Stimulated activated naive B cell treated with anti-CD40 and anti-IgM and Interleukin-4, amounts not matched to agents 10 μg/mL and 1 μg/mL and 100 μg/mL, for 72 hours (primary cell): Measurements from ENCODE around the gene CD8A.

Experiments
- ATAC-seq, 2 donors: fragments of 150-1000 bp; cut with Tn5 transposase; replicated peaks; 2 replicates each; pipeline ENCODE4 v1.10.0; 2021; ENCODE audit warnings: moderate library complexity in 1 of 2
- DNase-seq: peaks from one replicate; pipeline ENCODE4 v3.0.0; 2021
- H3K27ac Mint-ChIP-seq: one replicate; pipeline ENCODE4 v1.8.0; 2022; ENCODE audit warnings: mild to moderate bottlenecking, mixed read lengths
- H3K27me3 Mint-ChIP-seq, 2 donors: one replicate each; pipeline ENCODE4 v1.8.0; 2022; ENCODE audit warnings: mixed read lengths in 2 of 2
- H3K36me3 Mint-ChIP-seq, 2 donors: one replicate each; pipeline ENCODE4 v1.8.0; 2022; ENCODE audit warnings: mixed read lengths in 2 of 2, mild to moderate bottlenecking in 1 of 2
- H3K4me1 Mint-ChIP-seq, 2 donors: one replicate each; pipeline ENCODE4 v1.8.0; 2022; ENCODE audit warnings: mixed read lengths in 2 of 2, mild to moderate bottlenecking in 1 of 2
- H3K4me3 Mint-ChIP-seq, 2 donors: one replicate each; pipeline ENCODE4 v1.8.0; 2022; ENCODE audit warnings: mild to moderate bottlenecking in 2 of 2, mixed read lengths in 2 of 2, moderate library complexity in 1 of 2
- H3K9me3 Mint-ChIP-seq, 2 donors: one replicate each; pipeline ENCODE4 v1.8.0; 2022; ENCODE audit warnings: mixed read lengths in 2 of 2, mild to moderate bottlenecking in 1 of 2

CD8A gene

DNA sequence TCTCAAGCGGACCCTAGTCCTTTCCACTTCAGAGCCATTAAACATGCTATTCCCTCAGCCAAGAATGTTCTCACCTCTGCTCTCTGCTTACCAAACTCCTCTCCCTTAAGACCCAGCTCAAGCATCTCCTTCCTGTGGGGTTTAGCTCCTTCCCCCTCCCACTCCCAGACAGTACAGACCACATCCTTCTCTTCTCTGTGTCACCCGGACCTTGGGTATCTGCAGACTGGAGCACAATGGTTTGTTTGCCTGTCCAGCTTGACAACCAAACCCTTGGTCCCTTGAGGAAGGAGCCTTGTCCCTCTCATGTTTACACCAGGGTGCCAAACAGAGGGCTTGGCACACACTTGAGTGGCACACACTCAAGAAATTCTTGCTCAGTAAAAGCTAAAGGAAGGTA lies 4.1 kb upstream of the CD8A start:
- H3K4me3 Mint-ChIP-seq: no peak overlapping the region
- peaks cover 22 to 24% of the 10 kb centered on the region in 2 donors for H3K36me3 Mint-ChIP-seq
- H3K9me3 Mint-ChIP-seq: peaks cover 19 to 28% of the 10 kb centered on the region in 2 donors
- no peak for ATAC-seq
- no peak for DNase-seq
- H3K27me3 Mint-ChIP-seq: peaks cover 65 to 67% of the 10 kb centered on the region in 2 donors
- H3K27ac Mint-ChIP-seq: no peak overlapping the region
- peaks cover 17% of the 10 kb centered on the region in 2 donors for H3K4me1 Mint-ChIP-seq

DNA sequence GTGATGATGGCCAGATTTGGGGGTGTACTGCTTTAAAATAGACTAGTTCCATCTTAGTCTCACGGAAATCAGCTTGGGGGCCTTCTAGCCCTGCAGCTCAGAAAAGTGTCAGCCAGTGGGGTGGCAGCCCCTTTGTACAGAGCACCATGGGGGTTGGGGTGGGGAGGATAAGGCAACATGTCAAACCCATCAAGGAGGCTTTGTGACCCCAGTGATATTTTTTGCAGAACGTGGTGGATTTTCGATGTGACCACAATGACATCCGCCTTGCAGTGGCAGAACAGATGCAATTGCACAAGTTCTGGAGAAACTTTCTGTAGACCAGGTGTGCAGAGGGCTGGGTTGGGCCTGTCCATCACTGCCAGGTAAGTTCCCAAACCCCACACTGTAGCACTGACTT lies 3.0 kb upstream of the CD8A start:
- DNase-seq: no peak
- Mint-ChIP-seq H3K9me3 (peaks cover 19 to 28% of the 10 kb centered on the region in 2 donors), H3K36me3 (peaks cover 22 to 24% of the 10 kb centered on the region in 2 donors), H3K4me3 (no peak overlapping the region), H3K27ac (no peak overlapping the region), H3K4me1 (peaks cover 19 to 24% of the 10 kb centered on the region in 2 donors), H3K27me3 (peaks cover 71 to 75% of the 10 kb centered on the region in 2 donors)
- no peak for ATAC-seq

DNA sequence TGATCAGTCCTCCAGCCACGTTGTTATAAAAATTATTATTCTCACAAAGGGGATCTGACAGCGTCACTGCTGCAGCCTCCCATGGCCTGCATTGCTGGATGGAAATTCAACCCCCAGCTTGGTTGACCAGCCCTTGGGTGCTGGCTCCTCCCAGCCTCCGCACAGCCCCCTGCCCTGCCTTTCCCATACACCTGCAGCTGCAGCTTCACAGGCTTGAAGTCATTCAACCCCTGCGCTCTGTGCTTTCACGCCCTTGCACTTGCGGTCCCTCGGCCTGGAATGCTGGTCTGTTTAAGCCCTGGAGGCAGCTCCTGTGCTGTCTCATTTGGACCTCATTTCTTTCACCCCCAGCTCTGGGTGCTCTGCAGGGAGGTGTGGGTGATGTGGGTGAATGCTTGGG lies 860 bp upstream of the CD8A start:
- DNase-seq (no peak), ATAC-seq (no peak)
- Mint-ChIP-seq H3K27ac (no peak overlapping the region), H3K4me3 (peak overlapping the region; percentile 34 to 82), H3K9me3 (peaks cover 11 to 19% of the 10 kb centered on the region in 2 donors), H3K27me3 (peaks cover 74 to 81% of the 10 kb centered on the region in 2 donors), H3K36me3 (peaks cover 15 to 16% of the 10 kb centered on the region in 2 donors), H3K4me1 (peaks cover 20 to 24% of the 10 kb centered on the region in 2 donors)

DNA sequence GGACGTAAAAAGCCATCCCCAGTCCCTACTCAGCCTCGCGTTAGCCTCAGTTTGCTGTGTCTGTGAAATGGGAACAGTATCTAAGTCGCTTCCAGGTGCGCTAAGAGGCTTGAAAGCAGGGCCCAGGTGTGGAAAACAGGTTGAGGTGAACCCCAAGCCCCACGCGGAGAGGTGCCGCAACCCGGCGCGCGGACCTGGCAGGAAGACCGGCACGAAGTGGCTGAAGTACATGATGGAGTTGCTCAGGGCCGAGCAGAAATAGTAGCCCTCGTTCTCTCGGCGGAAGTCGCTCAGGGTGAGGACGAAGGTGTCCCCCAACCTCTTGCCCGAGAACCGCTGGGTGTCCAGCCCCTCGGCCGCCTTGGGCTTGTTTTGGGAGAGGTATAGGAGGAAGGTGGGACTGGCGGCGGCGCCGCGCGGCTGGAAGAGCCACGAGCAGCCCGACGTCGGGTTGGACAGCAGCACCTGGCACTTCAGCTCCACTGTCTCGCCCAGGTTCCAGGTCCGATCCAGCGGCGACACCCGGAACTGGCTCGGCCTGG lies 508 bp downstream of the CD8A start:
- H3K4me3 Mint-ChIP-seq: peak overlapping the region; percentile 67 to 75
- H3K27me3 Mint-ChIP-seq: peaks cover 62 to 70% of the 10 kb centered on the region in 2 donors
- peaks cover 5 to 6% of the 10 kb centered on the region in 2 donors for H3K9me3 Mint-ChIP-seq
- DNase-seq (no peak), ATAC-seq (peak in 1 of 2 donors; percentile 27)
- H3K27ac Mint-ChIP-seq: peak overlapping the region; percentile 42
- H3K36me3 Mint-ChIP-seq: peaks cover 4% of the 10 kb centered on the region in 2 donors
- H3K4me1 Mint-ChIP-seq: peaks cover 20 to 24% of the 10 kb centered on the region in 2 donors

DNA sequence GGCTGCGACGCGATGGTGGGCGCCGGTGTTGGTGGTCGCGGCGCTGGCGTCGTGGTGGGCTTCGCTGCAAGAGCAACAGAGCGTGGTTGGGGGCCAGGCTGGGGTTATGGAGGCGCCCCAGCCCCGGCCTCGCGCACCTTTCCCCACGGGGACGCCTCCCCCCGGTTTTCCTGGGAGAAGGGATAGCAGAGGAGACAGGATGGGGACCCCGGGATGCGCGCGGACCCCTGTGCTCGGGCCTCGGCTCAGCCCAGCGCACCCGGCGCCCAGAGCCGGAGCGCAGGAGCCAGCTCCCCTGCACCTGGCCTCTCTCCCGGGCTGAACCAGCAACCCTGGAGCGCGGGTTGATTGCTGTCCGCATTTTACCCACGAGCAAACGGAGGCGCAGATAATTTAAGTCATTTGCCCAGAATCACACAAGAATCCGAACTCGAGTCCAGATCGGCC lies 1.0 kb downstream of the CD8A start:
- Mint-ChIP-seq H3K9me3 (peaks cover under 1% of the 10 kb centered on the region in 2 donors), H3K27me3 (peaks cover 58 to 66% of the 10 kb centered on the region in 2 donors), H3K36me3 (no peaks in the 10 kb centered on the region), H3K27ac (peak overlapping the region; percentile 42), H3K4me3 (peak overlapping the region; percentile 67 to 75), H3K4me1 (peaks cover 20 to 27% of the 10 kb centered on the region in 2 donors)
- DNase-seq (no peak), ATAC-seq (no peak)

DNA sequence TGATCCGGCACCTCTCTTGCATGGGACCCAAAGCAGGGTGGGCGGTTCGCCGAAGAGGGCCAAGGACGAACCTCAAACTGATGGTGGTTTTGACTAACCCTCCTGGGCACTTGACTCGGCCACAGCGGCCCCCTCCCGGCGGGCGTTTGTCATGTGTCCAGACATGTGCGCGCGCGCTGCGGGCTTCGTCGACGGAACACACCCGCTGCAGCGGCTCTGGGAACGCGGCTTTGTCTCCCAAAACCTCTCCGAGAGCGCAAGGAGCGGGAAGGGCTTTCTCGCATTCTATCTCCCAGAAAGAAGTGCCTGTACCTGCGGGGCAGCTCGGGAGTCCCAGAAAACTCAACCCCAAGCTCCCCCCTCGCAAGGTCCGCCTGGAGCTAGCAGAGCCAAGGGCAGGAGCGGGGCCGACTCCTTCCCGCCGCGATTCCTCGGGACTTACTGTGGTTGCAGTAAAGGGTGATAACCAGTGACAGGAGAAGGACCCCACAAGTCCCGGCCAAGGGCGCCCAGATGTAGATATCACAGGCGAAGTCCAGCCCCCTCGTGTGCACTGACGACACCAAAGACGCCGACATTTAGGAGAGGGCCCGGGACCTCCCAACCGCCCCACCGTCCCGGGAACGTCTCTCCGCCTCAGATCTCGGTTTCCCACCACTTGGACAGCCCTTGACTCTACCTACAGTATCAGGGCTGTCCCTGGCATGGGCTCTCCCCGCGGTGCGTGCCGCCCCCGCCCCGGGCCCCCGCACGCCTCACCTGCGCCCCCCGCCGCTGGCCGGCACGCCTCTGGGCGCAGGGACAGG lies 1.6 kb downstream of the CD8A start:
- H3K4me3 Mint-ChIP-seq: peak overlapping the region; percentile 32 to 75
- H3K27me3 Mint-ChIP-seq: peaks cover 53 to 59% of the 10 kb centered on the region in 2 donors
- DNase-seq (no peak), ATAC-seq (no peak)
- no peaks in the 10 kb centered on the region for H3K9me3 Mint-ChIP-seq
- H3K36me3 Mint-ChIP-seq: no peaks in the 10 kb centered on the region
- H3K4me1 Mint-ChIP-seq: peaks cover 24 to 33% of the 10 kb centered on the region in 2 donors
- H3K27ac Mint-ChIP-seq: no peak overlapping the region

DNA sequence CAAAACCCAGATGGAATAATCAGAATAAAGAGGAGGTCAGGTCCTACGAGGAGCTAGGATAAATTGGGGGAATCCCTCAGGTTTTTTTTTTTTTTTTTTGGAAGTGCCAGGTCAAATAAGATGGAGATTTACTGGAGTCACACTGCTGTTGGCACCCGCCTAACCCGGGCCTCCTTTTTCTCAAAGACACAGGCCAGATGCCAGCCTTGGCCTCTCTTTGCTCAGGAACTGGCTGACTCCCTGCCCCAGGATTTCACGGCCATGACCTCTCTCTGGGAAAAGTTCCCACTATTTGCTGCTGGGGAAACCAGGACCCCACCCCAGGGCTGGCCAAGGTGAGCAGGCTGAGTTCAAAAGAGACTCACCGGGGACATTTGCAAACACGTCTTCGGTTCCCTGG lies 2.5 kb downstream of the CD8A start:
- Mint-ChIP-seq H3K27ac (no peak overlapping the region), H3K36me3 (no peaks in the 10 kb centered on the region), H3K9me3 (no peaks in the 10 kb centered on the region), H3K4me1 (peaks cover 31 to 43% of the 10 kb centered on the region in 2 donors), H3K27me3 (peaks cover 44 to 50% of the 10 kb centered on the region in 2 donors), H3K4me3 (no peak overlapping the region)
- DNase-seq (no peak), ATAC-seq (no peak)

DNA sequence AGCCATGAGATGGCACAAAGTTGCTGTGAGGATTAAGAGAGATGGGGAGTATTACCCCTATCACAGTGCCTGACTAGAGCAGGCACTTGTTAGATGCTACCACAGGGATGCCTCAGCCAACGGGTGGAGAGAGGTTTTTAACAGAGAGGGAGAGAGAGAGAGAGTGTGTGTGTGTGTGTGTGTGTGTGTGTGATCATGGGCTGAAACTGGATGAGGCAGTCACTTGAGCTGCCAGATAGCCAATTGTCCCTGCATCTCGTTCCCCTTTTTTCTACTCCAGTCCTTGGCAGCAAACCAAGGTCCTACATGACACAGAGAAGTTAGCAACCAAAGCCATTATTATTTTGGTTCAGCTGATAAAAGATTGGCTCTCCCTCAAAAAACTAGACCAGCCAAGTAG lies 3.0 kb downstream of the CD8A start:
- ATAC-seq (no peak), DNase-seq (no peak)
- Mint-ChIP-seq H3K27me3 (peaks cover 40 to 46% of the 10 kb centered on the region in 2 donors), H3K36me3 (no peaks in the 10 kb centered on the region), H3K9me3 (no peaks in the 10 kb centered on the region), H3K4me1 (peaks cover 31 to 43% of the 10 kb centered on the region in 2 donors), H3K4me3 (no peak overlapping the region), H3K27ac (no peak overlapping the region)

DNA sequence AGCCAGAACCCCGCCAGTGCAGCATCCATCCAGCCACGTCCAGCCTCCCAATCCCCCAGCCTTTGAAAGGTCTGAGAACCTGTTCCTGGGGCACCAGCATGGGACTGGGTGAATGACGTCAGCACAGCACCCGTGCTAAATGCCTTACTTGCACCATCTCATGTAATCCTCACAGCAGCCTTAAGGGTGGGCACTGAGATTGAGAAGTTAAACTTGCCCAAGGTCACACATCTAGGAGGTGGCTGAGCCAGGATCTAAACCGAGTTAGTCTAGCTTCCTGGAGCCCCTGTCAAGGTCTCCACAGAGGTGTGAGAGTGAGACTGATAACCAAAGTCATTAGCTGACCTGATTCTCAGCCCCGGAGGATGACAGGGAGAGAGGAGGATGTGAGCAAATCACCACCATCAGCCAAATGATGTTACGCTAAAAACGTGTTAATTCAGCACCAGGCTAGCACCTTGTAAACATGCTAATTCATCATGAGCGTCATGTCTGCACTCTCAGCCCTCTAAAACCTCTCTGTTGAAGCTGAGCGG lies 4.6 kb downstream of the CD8A start:
- no peak for DNase-seq
- no peak overlapping the region for H3K27ac Mint-ChIP-seq
- peaks cover 26 to 33% of the 10 kb centered on the region in 2 donors for H3K27me3 Mint-ChIP-seq
- no peak for ATAC-seq
- H3K9me3 Mint-ChIP-seq: no peaks in the 10 kb centered on the region
- no peaks in the 10 kb centered on the region for H3K36me3 Mint-ChIP-seq
- no peak overlapping the region for H3K4me3 Mint-ChIP-seq
- peaks cover 27 to 51% of the 10 kb centered on the region in 2 donors for H3K4me1 Mint-ChIP-seq

DNA sequence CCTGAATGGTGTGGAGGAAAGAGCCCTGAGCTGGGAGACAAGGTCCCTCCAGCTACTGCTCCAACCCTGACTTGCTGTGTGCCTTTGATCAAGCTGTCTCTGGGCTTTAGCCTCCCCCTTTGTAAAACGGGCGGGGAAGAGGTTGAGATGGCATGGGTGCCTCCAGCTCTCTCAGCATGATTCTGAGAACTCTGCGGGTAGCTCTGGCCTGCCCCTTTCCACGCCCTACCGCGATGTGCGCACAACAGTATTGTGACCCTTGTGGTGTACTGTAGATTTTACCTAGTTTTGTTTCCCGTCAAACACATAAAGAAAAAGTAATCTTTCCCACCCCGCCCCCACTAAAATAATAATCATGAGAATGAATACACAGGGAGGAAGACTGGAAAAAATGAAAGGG lies 5.3 kb downstream of the CD8A start:
- Mint-ChIP-seq H3K36me3 (no peaks in the 10 kb centered on the region), H3K4me1 (peaks cover 24 to 47% of the 10 kb centered on the region in 2 donors), H3K27ac (no peak overlapping the region), H3K4me3 (no peak overlapping the region), H3K27me3 (peaks cover 23 to 28% of the 10 kb centered on the region in 2 donors), H3K9me3 (no peaks in the 10 kb centered on the region)
- DNase-seq: no peak
- no peak for ATAC-seq

DNA sequence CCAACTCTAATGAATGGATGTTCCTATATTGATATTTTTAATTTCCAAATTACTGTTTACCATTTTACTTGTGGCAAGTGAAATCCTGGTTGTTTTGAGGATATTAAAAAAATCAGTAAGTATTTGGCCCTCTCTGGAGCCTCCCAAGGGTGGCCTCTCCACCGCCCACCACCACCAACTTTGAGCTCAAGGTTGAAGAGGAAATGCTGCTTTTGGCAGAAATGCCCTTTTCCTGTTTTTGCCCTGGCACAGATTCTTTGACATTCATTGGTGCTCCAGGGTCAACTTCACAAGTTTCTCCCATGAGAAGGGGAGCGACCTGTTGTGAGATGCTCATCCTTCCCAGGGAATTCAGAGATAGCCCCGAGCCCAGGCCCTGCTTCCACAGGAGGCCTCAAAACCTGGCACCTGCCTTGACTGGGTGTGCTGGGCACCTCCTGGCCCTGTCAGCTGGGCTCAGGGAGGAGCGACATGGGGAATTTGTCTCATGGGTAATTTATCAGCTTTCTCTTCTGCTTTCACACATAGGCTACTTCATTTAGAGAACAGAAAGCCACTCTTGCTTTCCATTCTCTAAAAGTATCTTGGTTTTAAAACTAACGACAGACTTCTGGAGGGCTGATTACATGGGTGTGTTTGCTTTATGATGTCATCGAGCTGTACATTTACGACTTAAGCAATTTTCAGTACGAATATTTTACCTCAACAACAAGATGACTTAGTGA lies 6.9 kb downstream of the CD8A start:
- Mint-ChIP-seq H3K4me1 (peaks cover 17 to 35% of the 10 kb centered on the region in 2 donors), H3K27ac (peak overlapping the region; percentile 91), H3K27me3 (peaks cover 12 to 14% of the 10 kb centered on the region in 2 donors), H3K9me3 (no peaks in the 10 kb centered on the region), H3K4me3 (peak overlapping the region in 1 of 2 donors; percentile 41), H3K36me3 (no peaks in the 10 kb centered on the region)
- peak; percentile 97 for ATAC-seq
- DNase-seq: peak; percentile 52

DNA sequence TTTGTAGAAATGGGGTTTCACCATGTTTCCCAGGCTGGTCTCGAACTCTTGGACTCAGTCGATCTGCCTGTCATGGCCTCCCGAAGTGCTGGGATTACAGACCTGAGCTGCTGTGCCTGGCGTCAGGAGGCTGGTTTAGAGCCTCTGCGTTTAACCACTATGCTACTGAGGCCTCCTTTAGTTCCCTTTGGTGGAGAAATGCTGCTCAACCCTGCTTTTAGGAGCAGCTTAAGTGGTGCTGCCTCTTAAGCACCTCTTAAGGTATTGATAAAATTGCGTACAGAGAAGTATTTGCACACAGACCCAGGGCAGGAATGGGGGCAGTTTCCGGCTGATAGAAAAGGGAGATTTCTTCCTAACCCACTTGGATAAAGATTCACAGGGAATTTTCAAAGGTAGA lies 8.0 kb downstream of the CD8A start:
- H3K27ac Mint-ChIP-seq: no peak overlapping the region
- no peak overlapping the region for H3K4me3 Mint-ChIP-seq
- DNase-seq (no peak), ATAC-seq (no peak)
- H3K4me1 Mint-ChIP-seq: peaks cover 17 to 35% of the 10 kb centered on the region in 2 donors
- no peaks in the 10 kb centered on the region for H3K36me3 Mint-ChIP-seq
- peaks cover 3 to 4% of the 10 kb centered on the region in 2 donors for H3K27me3 Mint-ChIP-seq
- H3K9me3 Mint-ChIP-seq: no peaks in the 10 kb centered on the region

DNA sequence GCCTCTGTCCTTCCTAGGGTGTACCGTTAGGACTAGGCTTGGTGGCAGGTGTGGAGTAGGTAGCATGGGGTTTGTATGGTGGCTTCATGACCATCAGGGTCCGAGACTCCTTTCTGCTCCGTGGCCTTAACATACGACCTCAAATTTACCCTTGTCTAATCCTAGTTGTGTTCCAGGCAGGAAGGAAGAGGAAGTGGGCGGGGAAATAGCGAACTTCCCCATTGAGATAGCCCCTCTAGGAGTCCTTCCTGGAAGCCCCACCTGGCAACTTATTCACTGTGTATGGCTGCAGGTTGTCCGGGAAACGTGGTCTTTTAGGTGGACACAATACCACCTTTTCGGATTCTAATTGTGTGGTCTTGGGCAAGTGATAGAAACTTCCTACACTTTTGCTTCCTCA lies 9.3 kb downstream of the CD8A start:
- H3K4me1 Mint-ChIP-seq: peaks cover 16 to 35% of the 10 kb centered on the region in 2 donors
- no peaks in the 10 kb centered on the region for H3K9me3 Mint-ChIP-seq
- H3K4me3 Mint-ChIP-seq: no peak overlapping the region
- ATAC-seq (no peak), DNase-seq (no peak)
- no peak overlapping the region for H3K27ac Mint-ChIP-seq
- peaks cover 0 to 8% of the 10 kb centered on the region in 2 donors for H3K36me3 Mint-ChIP-seq
- H3K27me3 Mint-ChIP-seq: no peaks in the 10 kb centered on the region

DNA sequence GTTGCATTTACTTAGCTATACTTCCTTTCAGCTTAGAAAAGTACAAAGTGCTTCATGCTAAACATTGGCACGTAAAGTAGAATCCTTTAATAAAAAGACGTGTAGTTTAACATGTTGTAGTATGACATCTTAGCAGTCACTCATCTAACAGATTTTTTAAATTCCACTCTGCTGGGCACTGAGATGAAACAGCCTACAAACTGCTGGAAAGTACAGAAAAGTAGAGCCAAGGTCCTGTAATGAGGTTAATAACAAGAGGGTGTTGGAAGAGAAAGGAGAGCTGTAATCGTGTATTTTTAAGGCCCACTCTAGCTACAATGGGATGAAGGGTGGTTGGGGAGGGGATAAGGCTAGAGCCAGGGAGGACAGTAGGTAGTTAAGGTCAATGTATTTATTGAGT lies 10.7 kb downstream of the CD8A start:
- Mint-ChIP-seq H3K4me3 (no peak overlapping the region), H3K27ac (no peak overlapping the region), H3K4me1 (peaks cover 16 to 34% of the 10 kb centered on the region in 2 donors), H3K27me3 (no peaks in the 10 kb centered on the region), H3K36me3 (peaks cover under 1 to 8% of the 10 kb centered on the region in 2 donors), H3K9me3 (no peaks in the 10 kb centered on the region)
- no peak for DNase-seq
- ATAC-seq: no peak
